B cell (primary cell): ENCODE data around the gene STARD3. TPM values are rescaled to one million over a fixed set of nuclear protein-coding genes. Genes with fewer than 3 reads are reported as not detected.

Experiments used
- ATAC-seq: fragments of 200-7000 bp; cut with Tn5 transposase; one replicate; pipeline ENCODE4 v1.10.0; 2021; ENCODE audit warnings: low read depth, mild to moderate bottlenecking, moderate number of reproducible peaks, moderate library complexity
- CTCF ChIA-PET: fragments of 350-600 bp; sonication (Branson Sonifier 250); formaldehyde crosslinking; loops from one replicate; lab custom pipeline; 2021; ENCODE audit warnings: antibody characterized with exemption, inconsistent platforms; lab: Charles Lee
- POLR2A ChIA-PET: fragments of 350-600 bp; sonication (Branson Sonifier 250); formaldehyde crosslinking; loops from one replicate; lab custom pipeline; 2021; ENCODE audit warnings: antibody characterized with exemption; lab: Charles Lee
- DNase-seq: peaks from one replicate; pipeline ENCODE4 v3.0.0; 2013
- H2AFZ ChIP-seq: 2 replicates; pipeline ENCODE4 v1.6.1; 2012; ENCODE audit warnings: mild to moderate bottlenecking, low read depth, low read length; ENCODE audit not compliant: insufficient read depth, poor library complexity, severe bottlenecking
- H3K27ac ChIP-seq, 2 donors: 1 replicate in 1 of 2; 2 replicates in 1 of 2; pipeline ENCODE4 v1.5.1; 2012 to 2013; ENCODE audit warnings: low read length in 2 of 2, mild to moderate bottlenecking in 2 of 2, moderate library complexity in 1 of 2
- H3K27me3 ChIP-seq, 4 experiments: fragments of 200-600 bp in 1 of 4; sonication (generic) in 1 of 4; replicated peaks in 1 of 4; 1 replicate in 2 of 4; 2 replicates in 2 of 4; pipeline versions ENCODE4 v1.6.1 to v1.7.0; 2013 to 2016; ENCODE audit warnings: low read length in 3 of 4, mild to moderate bottlenecking in 2 of 4, mixed read lengths in 1 of 4, moderate library complexity in 1 of 4; ENCODE audit not compliant: insufficient read depth in 4 of 4, control insufficient read depth in 3 of 4; ENCODE audit errors: control extremely low read depth in 1 of 4
- H3K36me3 ChIP-seq, 2 experiments: replicated peaks in 1 of 2; 1 replicate in 1 of 2; 2 replicates in 1 of 2; pipeline versions ENCODE4 v1.6.1 to v1.7.1; 2013; ENCODE audit warnings: low read length in 1 of 2; ENCODE audit not compliant: insufficient read depth in 2 of 2, control insufficient read depth in 1 of 2; ENCODE audit errors: control extremely low read depth in 1 of 2, extremely low read depth in 1 of 2
- H3K4me1 ChIP-seq, 2 donors: fragments of 200-600 bp in 1 of 2; sonication (generic) in 1 of 2; 1 replicate in 1 of 2; 2 replicates in 1 of 2; pipeline versions ENCODE4 v1.5.1 to v1.6.1; 2013 to 2017; ENCODE audit warnings: low read length in 2 of 2; ENCODE audit not compliant: control insufficient read depth in 2 of 2, insufficient read depth in 2 of 2
- H3K4me2 ChIP-seq: replicated peaks from 2 replicates; pipeline ENCODE3; 2012; ENCODE audit warnings: mild to moderate bottlenecking, low read depth, low read length; ENCODE audit not compliant: poor library complexity, severe bottlenecking
- H3K4me3 ChIP-seq, 5 experiments: fragments of 200-600 bp in 1 of 5; sonication (generic) in 1 of 5; 1 replicate in 3 of 5; 2 replicates in 2 of 5; pipeline versions ENCODE4 v1.5.1 to v1.7.0; 2011 to 2016; ENCODE audit warnings: low read length in 4 of 5, mild to moderate bottlenecking in 4 of 5, low read depth in 2 of 5, control low read depth in 1 of 5, moderate library complexity in 1 of 5; ENCODE audit not compliant: insufficient read depth in 1 of 5; ENCODE audit errors: control extremely low read depth in 1 of 5, extremely low read depth in 1 of 5
- H3K79me2 ChIP-seq: fragments of 200-600 bp; sonication (generic); one replicate; pipeline ENCODE4 v1.6.0; 2016; ENCODE audit warnings: low read length; ENCODE audit not compliant: control insufficient read depth, insufficient read depth
- H3K9ac ChIP-seq: fragments of 200-600 bp; sonication (generic); 2 replicates; pipeline ENCODE4 v1.6.1; 2017; ENCODE audit warnings: mild to moderate bottlenecking, low read length, moderate library complexity
- H3K9me3 ChIP-seq, 3 donors: one replicate each; pipeline versions ENCODE4 v1.6.1 to v1.7.1; 2013; ENCODE audit warnings: low read length in 2 of 3; ENCODE audit not compliant: control insufficient read depth in 2 of 3, insufficient read depth in 1 of 3; ENCODE audit errors: control extremely low read depth in 1 of 3
- H4K20me1 ChIP-seq: 2 replicates; pipeline ENCODE4 v1.6.0; 2012; ENCODE audit warnings: mild to moderate bottlenecking, low read length; ENCODE audit not compliant: insufficient read depth, control insufficient read depth, poor library complexity, severe bottlenecking
- H3K27ac Mint-ChIP-seq: one replicate; pipeline ENCODE4 v1.8.0; 2021; ENCODE audit warnings: mixed read lengths
- H3K27me3 Mint-ChIP-seq: one replicate; pipeline ENCODE4 v1.8.0; 2021; ENCODE audit warnings: mixed read lengths
- H3K4me1 Mint-ChIP-seq: one replicate; pipeline ENCODE4 v1.8.0; 2021; ENCODE audit warnings: mixed read lengths
- H3K4me3 Mint-ChIP-seq: one replicate; pipeline ENCODE4 v1.8.0; 2021; ENCODE audit warnings: mixed read lengths
- H3K9me3 Mint-ChIP-seq: one replicate; pipeline ENCODE4 v1.8.0; 2022; ENCODE audit warnings: mixed read lengths; ENCODE audit not compliant: insufficient read depth
- CTCF ChIP-seq: fragments of 200-600 bp; IDR thresholded peaks from one replicate; pipeline ENCODE4 v1.8.0; 2022; ENCODE audit warnings: antibody characterized with exemption, mild to moderate bottlenecking
- EZH2 ChIP-seq: IDR thresholded peaks from 2 replicates; pipeline ENCODE4 v1.6.1; 2012; ENCODE audit warnings: borderline replicate concordance, low read depth, mild to moderate bottlenecking, moderate library complexity, low read length; ENCODE audit not compliant: insufficient read depth, poor library complexity, severe bottlenecking
- WGBS: methylation state at CpG from one replicate; pipeline ENCODE4 v1.1.5; 2013; ENCODE audit warnings: missing lambda C conversion rate; ENCODE audit not compliant: insufficient coverage; 5-methylcytosine and 5-hydroxymethylcytosine counted together
- intact Hi-C: fragments of 100-400 bp; cut with micrococcal nuclease; formaldehyde crosslinking; loops from one replicate; pipeline ENCODE4 v1.10.0; 2022
- polyA plus RNA-seq: library from polyadenylated mRNA; depleted of rRNA; stranded (reverse); fragments of >200 nt; gene quantifications from 2 replicates; pipeline ENCODE4 v1.2.3, GENCODE V29; 2012
- total RNA-seq, 2 donors: library from RNA; stranded (reverse); fragments of 120-200 nt in 1 of 2; gene quantifications; 1 replicate in 1 of 2; 2 replicates in 1 of 2; pipeline versions ENCODE4 v1.2.3 to v1.2.4, GENCODE V29; 2013 to 2022

Gene STARD3
- total and polyA plus RNA-seq, 2 donors (not counting 1 experiment from before 2014, with no cell fraction given) = 93.1 to 231 TPM

- Mint-ChIP-seq H3K27ac (no peak overlapping the region), H3K9me3 (no peaks in the 10 kb centered on the region), H3K27me3 (peaks cover 78% of the 10 kb centered on the region), H3K4me3 (peak overlapping the region; percentile 37), H3K4me1 (peaks cover 40% of the 10 kb centered on the region)
- peak; percentile 52 for DNase-seq
- H3K4me3 ChIP-seq = peak overlapping the region in 1 of 5 experiments; percentile 16
- TF ChIP-seq EZH2 = no peak
- no peak for TF ChIP-seq CTCF
- no peak for ATAC-seq
- peaks cover 0 to 45% (median 0%) of the 10 kb centered on the region in 3 donors for H3K9me3 ChIP-seq
- H3K4me1 ChIP-seq = peaks cover 41 to 55% of the 10 kb centered on the region in 2 donors
- 7% methylated on average over 20 of the region's 28 CpGs for WGBS
- no peak overlapping the region for H2AFZ ChIP-seq
- CTCF ChIA-PET = interaction anchor here (1.1 to 1.8 kb wide), 2 partner anchors 22 to 35 kb away, joined by 3 to 5 read pairs; no protein-coding TSS in a partner anchor
- intact Hi-C loops = no loop called here
- H3K4me2 ChIP-seq = peak overlapping the region; percentile 63
- H4K20me1 ChIP-seq = no peaks in the 10 kb centered on the region
- H3K27ac ChIP-seq = no peak overlapping the region
- no peaks in the 10 kb centered on the region for H3K79me2 ChIP-seq
- no peaks in the 10 kb centered on the region for H3K36me3 ChIP-seq
- no peak overlapping the region for H3K9ac ChIP-seq
- POLR2A ChIA-PET = interaction anchor here (0.7 kb wide), 1 partner anchor 155 kb away, joined by 3 read pairs; no protein-coding TSS in a partner anchor
- H3K27me3 ChIP-seq = peaks cover 0 to 97% (median 71%) of the 10 kb centered on the region in 4 experiments
Observed at GRCh38 chr17:39599665-39600231, 37.2 kb upstream of the STARD3 start.

- no peaks in the 10 kb centered on the region for H3K36me3 ChIP-seq
- ChIA-PET POLR2A (no interaction called here), CTCF (interaction anchor here (1.1 to 1.8 kb wide), 3 partner anchors 21 to 34 kb away, joined by 3 to 5 read pairs (median 3); no protein-coding TSS in a partner anchor)
- no peak overlapping the region for H3K4me2 ChIP-seq
- peak overlapping the region; percentile 10 for H3K4me3 Mint-ChIP-seq
- peaks cover 46% of the 10 kb centered on the region for H3K4me1 Mint-ChIP-seq
- H3K27me3 ChIP-seq = peaks cover 0 to 97% (median 74%) of the 10 kb centered on the region in 4 experiments
- no peak overlapping the region for H3K27ac ChIP-seq
- intact Hi-C loops = no loop called here
- no peak overlapping the region for H3K4me3 ChIP-seq
- TF ChIP-seq EZH2 (peak; percentile 37), CTCF (no peak)
- H2AFZ ChIP-seq = no peak overlapping the region
- H3K9ac ChIP-seq = no peak overlapping the region
- peak; percentile 40 for DNase-seq
- peaks cover 48 to 57% of the 10 kb centered on the region in 2 donors for H3K4me1 ChIP-seq
- no peak overlapping the region for H3K27ac Mint-ChIP-seq
- H3K9me3 Mint-ChIP-seq = no peaks in the 10 kb centered on the region
- peaks cover 74% of the 10 kb centered on the region for H3K27me3 Mint-ChIP-seq
- H3K79me2 ChIP-seq = no peaks in the 10 kb centered on the region
- peaks cover 0 to 50% (median 0%) of the 10 kb centered on the region in 3 donors for H3K9me3 ChIP-seq
- no peak for ATAC-seq
- H4K20me1 ChIP-seq = no peaks in the 10 kb centered on the region
- WGBS = 2% methylated on average over 9 of the region's 13 CpGs
Observed at GRCh38 chr17:39600288-39600996, 36.5 kb upstream of the STARD3 start.
